ENCODE data around the gene BANP.
"Not testable (repeated sequence)": the region's sequence is repeated elsewhere in the genome, so short reads cannot be mapped to it uniquely, and the experiment has no call there.

BANP gene

GRCh38 chr16:88016964-88017363 lies 65.7 kb downstream of the BANP start:
- TF ChIP-seq ZFX (IDR thresholded peaks at IDR 0.05): no peak
- TF ChIP-seq, protein P1, sequence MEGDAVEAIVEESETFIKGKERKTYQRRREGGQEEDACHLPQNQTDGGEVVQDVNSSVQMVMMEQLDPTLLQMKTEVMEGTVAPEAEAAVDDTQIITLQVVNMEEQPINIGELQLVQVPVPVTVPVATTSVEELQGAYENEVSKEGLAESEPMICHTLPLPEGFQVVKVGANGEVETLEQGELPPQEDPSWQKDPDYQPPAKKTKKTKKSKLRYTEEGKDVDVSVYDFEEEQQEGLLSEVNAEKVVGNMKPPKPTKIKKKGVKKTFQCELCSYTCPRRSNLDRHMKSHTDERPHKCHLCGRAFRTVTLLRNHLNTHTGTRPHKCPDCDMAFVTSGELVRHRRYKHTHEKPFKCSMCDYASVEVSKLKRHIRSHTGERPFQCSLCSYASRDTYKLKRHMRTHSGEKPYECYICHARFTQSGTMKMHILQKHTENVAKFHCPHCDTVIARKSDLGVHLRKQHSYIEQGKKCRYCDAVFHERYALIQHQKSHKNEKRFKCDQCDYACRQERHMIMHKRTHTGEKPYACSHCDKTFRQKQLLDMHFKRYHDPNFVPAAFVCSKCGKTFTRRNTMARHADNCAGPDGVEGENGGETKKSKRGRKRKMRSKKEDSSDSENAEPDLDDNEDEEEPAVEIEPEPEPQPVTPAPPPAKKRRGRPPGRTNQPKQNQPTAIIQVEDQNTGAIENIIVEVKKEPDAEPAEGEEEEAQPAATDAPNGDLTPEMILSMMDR (conservative IDR thresholded peaks at IDR 0.05): no peak
- H3K27ac ChIP-seq: peak overlapping the region; percentile 50

DNA sequence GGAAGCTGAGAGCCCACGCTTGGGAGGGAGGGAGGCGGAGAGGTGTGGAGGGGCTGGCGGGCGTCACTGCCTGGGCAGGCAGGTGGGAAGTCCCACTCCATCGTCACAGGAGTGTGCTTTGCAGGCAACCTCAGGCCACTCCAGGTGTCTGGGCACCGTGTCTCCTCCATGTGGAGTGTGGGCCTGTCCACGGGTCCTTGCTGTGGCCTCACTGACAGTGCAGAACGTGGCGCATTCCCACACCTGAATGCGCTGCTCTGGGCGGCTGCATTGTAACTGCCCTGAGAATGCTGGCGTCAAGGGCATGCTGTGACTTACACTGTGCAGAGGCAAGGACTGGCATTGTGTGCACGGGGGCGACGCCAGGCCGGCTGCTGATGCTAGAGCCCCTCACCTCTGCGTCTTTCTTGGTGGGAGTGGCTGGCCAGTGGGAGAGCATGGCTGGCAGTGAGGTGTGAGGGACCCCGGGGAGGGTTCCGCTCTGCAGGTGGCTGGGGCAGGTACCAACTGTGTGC lies 66.4 kb downstream of the BANP start:
- no peak overlapping the region for H3K27ac ChIP-seq
- TF ChIP-seq, protein P1 (conservative IDR thresholded peaks at IDR 0.05): no peak
- no peak for TF ChIP-seq ZFX (IDR thresholded peaks at IDR 0.05)

GRCh38 chr16:88018382-88018781 lies 67.1 kb downstream of the BANP start:
- not testable (repeated sequence) for H3K27ac ChIP-seq

GRCh38 chr16:88019041-88019820 lies 68.0 kb downstream of the BANP start:
- H3K27ac ChIP-seq: not testable (repeated sequence)

GRCh38 chr16:88019821-88020515 lies 68.7 kb downstream of the BANP start:
- TF ChIP-seq ZFX (IDR thresholded peaks at IDR 0.05): no peak
- TF ChIP-seq, protein P1 (conservative IDR thresholded peaks at IDR 0.05): no peak
- H3K27ac ChIP-seq: no peak overlapping the region

DNA sequence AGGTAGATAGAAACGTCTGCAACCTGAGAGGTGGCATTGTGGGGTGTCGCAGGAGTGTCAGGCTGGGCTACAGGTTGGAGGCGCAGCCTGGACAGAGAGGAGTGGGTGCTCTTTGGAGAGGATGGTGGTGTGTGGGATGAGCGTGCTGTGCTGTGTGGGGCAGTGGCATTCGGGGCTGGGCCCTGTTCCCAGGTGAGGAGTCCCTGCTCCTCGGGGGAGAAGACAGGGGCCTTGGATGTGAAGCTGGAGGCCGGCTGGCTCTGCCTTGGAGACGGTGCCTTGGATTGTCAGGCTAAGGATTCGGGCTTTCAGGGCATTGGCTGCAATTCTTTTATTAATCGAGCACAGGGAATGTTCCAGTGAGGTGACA lies 69.3 kb downstream of the BANP start:
- H3K27ac ChIP-seq: no peak overlapping the region
- no peak for TF ChIP-seq ZFX (IDR thresholded peaks at IDR 0.05)
- TF ChIP-seq, protein P1 (conservative IDR thresholded peaks at IDR 0.05): no peak

GRCh38 chr16:88021041-88021970 lies 70.1 kb downstream of the BANP start:
- not testable (repeated sequence) for H3K27ac ChIP-seq

GRCh38 chr16:88022076-88023042 lies 71.1 kb downstream of the BANP start:
- TF ChIP-seq, protein P1 (conservative IDR thresholded peaks at IDR 0.05): no peak
- no peak for TF ChIP-seq ZFX (IDR thresholded peaks at IDR 0.05)
- H3K27ac ChIP-seq: no peak overlapping the region

Data from C4-2B (cell line).